WTC11 (cell line): ENCODE data around the gene CREB3L4.

Experiments
- CBFB ChIP-seq: sonication (generic); formaldehyde crosslinking; IDR thresholded peaks from 2 replicates; pipeline ENCODE4 v1.8.1; 2022; ENCODE audit warnings: mild to moderate bottlenecking, low read depth, missing genetic modification reagents
- ESRRA ChIP-seq: sonication (generic); formaldehyde crosslinking; IDR thresholded peaks from 2 replicates; pipeline ENCODE4 v1.8.1; 2022; ENCODE audit warnings: mild to moderate bottlenecking, missing genetic modification reagents, borderline replicate concordance
- NFE2L1 ChIP-seq: sonication (generic); formaldehyde crosslinking; IDR thresholded peaks from 2 replicates; pipeline ENCODE4 v1.8.1; 2023; ENCODE audit warnings: missing genetic modification reagents
- SP1 ChIP-seq: sonication (generic); formaldehyde crosslinking; conservative IDR thresholded peaks from 2 replicates; pipeline ENCODE4 v1.8.1; 2022; ENCODE audit warnings: missing genetic modification reagents
- TF ChIP-seq, protein P1 (sequence below): sonication (generic); formaldehyde crosslinking; IDR thresholded peaks from 2 replicates; pipeline ENCODE4 v1.8.1; 2023; ENCODE audit warnings: mild to moderate bottlenecking, moderate library complexity, missing genetic modification reagents
- TF ChIP-seq, protein P2 (sequence below): fragments of 200-600 bp; IDR thresholded peaks from 2 replicates; pipeline ENCODE4 v1.8.0; 2022; ENCODE audit warnings: antibody characterized with exemption
- TF ChIP-seq, protein P3 (sequence below): sonication (generic); formaldehyde crosslinking; IDR thresholded peaks from 2 replicates; pipeline ENCODE4 v1.8.1; 2023; ENCODE audit warnings: mild to moderate bottlenecking, missing genetic modification reagents, moderate library complexity
- TF ChIP-seq, protein P4 (sequence below): fragments of 250-450 bp; sonication (Bioruptor Pico); IDR thresholded peaks from 2 replicates; pipeline ENCODE4 v1.9.0; 2021; ENCODE audit warnings: mild to moderate bottlenecking, borderline replicate concordance
- TF ChIP-seq, protein P5 (sequence below): fragments of 250-450 bp; sonication (Bioruptor Pico); IDR thresholded peaks from 2 replicates; pipeline ENCODE4 v1.9.0; 2021; ENCODE audit warnings: mild to moderate bottlenecking

DNA sequence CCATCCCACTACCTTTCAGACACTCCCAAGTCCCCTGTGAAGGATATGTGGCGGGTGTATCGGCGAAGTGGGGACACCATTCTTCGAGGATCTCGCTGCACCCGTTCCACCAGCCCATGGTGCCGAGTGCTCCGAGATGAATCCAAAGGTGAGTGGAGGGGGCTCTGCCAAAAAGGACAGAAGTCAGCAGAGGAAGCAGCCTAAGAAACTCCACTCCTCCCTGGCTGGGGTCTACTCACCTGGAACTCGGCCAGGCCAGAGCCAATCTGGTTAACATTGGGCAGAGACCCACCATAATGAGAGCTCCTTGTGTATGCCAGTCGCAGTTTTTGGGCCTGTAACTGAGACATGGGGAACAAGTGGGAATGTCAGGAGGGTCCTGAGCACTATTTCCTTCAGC is 12.9 kb upstream of the CREB3L4 start:
- TF ChIP-seq, protein P1, sequence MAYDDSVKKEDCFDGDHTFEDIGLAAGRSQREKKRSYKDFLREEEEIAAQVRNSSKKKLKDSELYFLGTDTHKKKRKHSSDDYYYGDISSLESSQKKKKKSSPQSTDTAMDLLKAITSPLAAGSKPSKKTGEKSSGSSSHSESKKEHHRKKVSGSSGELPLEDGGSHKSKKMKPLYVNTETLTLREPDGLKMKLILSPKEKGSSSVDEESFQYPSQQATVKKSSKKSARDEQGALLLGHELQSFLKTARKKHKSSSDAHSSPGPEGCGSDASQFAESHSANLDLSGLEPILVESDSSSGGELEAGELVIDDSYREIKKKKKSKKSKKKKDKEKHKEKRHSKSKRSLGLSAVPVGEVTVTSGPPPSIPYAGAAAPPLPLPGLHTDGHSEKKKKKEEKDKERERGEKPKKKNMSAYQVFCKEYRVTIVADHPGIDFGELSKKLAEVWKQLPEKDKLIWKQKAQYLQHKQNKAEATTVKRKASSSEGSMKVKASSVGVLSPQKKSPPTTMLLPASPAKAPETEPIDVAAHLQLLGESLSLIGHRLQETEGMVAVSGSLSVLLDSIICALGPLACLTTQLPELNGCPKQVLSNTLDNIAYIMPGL (CRISPR knock-in tag) = no peak
- TF ChIP-seq, protein P2, sequence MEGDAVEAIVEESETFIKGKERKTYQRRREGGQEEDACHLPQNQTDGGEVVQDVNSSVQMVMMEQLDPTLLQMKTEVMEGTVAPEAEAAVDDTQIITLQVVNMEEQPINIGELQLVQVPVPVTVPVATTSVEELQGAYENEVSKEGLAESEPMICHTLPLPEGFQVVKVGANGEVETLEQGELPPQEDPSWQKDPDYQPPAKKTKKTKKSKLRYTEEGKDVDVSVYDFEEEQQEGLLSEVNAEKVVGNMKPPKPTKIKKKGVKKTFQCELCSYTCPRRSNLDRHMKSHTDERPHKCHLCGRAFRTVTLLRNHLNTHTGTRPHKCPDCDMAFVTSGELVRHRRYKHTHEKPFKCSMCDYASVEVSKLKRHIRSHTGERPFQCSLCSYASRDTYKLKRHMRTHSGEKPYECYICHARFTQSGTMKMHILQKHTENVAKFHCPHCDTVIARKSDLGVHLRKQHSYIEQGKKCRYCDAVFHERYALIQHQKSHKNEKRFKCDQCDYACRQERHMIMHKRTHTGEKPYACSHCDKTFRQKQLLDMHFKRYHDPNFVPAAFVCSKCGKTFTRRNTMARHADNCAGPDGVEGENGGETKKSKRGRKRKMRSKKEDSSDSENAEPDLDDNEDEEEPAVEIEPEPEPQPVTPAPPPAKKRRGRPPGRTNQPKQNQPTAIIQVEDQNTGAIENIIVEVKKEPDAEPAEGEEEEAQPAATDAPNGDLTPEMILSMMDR = no peak
- TF ChIP-seq, protein P3, sequence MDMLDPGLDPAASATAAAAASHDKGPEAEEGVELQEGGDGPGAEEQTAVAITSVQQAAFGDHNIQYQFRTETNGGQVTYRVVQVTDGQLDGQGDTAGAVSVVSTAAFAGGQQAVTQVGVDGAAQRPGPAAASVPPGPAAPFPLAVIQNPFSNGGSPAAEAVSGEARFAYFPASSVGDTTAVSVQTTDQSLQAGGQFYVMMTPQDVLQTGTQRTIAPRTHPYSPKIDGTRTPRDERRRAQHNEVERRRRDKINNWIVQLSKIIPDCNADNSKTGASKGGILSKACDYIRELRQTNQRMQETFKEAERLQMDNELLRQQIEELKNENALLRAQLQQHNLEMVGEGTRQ (CRISPR knock-in tag) = no peak
- no peak for TF ChIP-seq NFE2L1
- TF ChIP-seq CBFB = no peak
- TF ChIP-seq ESRRA (CRISPR knock-in tag) = no peak
- TF ChIP-seq SP1 (CRISPR knock-in tag) = no peak
- TF ChIP-seq, protein P4, sequence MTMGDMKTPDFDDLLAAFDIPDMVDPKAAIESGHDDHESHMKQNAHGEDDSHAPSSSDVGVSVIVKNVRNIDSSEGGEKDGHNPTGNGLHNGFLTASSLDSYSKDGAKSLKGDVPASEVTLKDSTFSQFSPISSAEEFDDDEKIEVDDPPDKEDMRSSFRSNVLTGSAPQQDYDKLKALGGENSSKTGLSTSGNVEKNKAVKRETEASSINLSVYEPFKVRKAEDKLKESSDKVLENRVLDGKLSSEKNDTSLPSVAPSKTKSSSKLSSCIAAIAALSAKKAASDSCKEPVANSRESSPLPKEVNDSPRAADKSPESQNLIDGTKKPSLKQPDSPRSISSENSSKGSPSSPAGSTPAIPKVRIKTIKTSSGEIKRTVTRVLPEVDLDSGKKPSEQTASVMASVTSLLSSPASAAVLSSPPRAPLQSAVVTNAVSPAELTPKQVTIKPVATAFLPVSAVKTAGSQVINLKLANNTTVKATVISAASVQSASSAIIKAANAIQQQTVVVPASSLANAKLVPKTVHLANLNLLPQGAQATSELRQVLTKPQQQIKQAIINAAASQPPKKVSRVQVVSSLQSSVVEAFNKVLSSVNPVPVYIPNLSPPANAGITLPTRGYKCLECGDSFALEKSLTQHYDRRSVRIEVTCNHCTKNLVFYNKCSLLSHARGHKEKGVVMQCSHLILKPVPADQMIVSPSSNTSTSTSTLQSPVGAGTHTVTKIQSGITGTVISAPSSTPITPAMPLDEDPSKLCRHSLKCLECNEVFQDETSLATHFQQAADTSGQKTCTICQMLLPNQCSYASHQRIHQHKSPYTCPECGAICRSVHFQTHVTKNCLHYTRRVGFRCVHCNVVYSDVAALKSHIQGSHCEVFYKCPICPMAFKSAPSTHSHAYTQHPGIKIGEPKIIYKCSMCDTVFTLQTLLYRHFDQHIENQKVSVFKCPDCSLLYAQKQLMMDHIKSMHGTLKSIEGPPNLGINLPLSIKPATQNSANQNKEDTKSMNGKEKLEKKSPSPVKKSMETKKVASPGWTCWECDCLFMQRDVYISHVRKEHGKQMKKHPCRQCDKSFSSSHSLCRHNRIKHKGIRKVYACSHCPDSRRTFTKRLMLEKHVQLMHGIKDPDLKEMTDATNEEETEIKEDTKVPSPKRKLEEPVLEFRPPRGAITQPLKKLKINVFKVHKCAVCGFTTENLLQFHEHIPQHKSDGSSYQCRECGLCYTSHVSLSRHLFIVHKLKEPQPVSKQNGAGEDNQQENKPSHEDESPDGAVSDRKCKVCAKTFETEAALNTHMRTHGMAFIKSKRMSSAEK (CRISPR knock-in tag) = no peak
- TF ChIP-seq, protein P5, sequence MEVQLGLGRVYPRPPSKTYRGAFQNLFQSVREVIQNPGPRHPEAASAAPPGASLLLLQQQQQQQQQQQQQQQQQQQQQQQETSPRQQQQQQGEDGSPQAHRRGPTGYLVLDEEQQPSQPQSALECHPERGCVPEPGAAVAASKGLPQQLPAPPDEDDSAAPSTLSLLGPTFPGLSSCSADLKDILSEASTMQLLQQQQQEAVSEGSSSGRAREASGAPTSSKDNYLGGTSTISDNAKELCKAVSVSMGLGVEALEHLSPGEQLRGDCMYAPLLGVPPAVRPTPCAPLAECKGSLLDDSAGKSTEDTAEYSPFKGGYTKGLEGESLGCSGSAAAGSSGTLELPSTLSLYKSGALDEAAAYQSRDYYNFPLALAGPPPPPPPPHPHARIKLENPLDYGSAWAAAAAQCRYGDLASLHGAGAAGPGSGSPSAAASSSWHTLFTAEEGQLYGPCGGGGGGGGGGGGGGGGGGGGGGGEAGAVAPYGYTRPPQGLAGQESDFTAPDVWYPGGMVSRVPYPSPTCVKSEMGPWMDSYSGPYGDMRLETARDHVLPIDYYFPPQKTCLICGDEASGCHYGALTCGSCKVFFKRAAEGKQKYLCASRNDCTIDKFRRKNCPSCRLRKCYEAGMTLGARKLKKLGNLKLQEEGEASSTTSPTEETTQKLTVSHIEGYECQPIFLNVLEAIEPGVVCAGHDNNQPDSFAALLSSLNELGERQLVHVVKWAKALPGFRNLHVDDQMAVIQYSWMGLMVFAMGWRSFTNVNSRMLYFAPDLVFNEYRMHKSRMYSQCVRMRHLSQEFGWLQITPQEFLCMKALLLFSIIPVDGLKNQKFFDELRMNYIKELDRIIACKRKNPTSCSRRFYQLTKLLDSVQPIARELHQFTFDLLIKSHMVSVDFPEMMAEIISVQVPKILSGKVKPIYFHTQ (CRISPR knock-in tag) = no peak
